GM12874 (cell line): Measurements from ENCODE around the gene ADH4.

Source experiments
- CTCF ChIP-seq: IDR thresholded peaks from 2 replicates; pipeline ENCODE4 v1.5.1; 2011; ENCODE audit warnings: low read depth, mild to moderate bottlenecking, control low read depth, low read length, moderate library complexity; ENCODE audit not compliant: insufficient read depth

Gene ADH4

DNA sequence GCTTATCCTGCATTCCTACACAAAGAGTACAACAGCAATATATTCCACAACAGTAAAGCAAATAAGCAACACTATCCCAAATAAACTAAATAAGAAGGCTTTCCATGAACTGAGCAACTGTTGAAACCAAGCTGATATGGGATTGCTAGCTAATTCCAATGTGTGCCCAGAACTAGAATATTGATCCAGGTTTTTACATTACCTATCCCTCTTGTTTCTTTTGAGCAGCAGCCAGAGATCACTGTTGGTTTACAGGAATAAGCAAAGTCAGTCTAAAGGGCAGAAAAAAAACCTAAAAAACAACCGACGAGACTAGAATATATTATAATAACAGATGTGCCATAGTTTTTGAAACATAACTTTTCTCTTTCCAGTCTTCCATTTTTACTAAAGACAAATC, 22.4 kb upstream of the ADH4 start:
- TF ChIP-seq CTCF = no peak

- no peak for TF ChIP-seq CTCF
These were observed 21.9 kb upstream of the ADH4 start for GRCh38 chr4:99165978-99166377.

- TF ChIP-seq CTCF = no peak
These were observed 17.4 kb upstream of the ADH4 start for GRCh38 chr4:99161373-99162099.

- TF ChIP-seq CTCF = no peak
These were observed 15.6 kb upstream of the ADH4 start for GRCh38 chr4:99159699-99160098.

- TF ChIP-seq CTCF = no peak
These were observed 13.4 kb upstream of the ADH4 start for GRCh38 chr4:99157478-99157935.

GRCh38 chr4:99156992-99157391, 12.9 kb upstream of the ADH4 start:
- no peak for TF ChIP-seq CTCF

GRCh38 chr4:99154658-99155342, 10.7 kb upstream of the ADH4 start:
- TF ChIP-seq CTCF = no peak
